Left forelimb (tissue), 1 donor: ENCODE data around the gene LRRC39.

Source experiments
- DNase-seq: peaks from one replicate; pipeline ENCODE4 v3.0.0-alpha.2; 2018; ENCODE audit warnings: low spot score

The LRRC39 gene

GRCh38 chr1:100147875-100148274 is 30.2 kb downstream of the LRRC39 start:
- DNase-seq: no peak

DNA sequence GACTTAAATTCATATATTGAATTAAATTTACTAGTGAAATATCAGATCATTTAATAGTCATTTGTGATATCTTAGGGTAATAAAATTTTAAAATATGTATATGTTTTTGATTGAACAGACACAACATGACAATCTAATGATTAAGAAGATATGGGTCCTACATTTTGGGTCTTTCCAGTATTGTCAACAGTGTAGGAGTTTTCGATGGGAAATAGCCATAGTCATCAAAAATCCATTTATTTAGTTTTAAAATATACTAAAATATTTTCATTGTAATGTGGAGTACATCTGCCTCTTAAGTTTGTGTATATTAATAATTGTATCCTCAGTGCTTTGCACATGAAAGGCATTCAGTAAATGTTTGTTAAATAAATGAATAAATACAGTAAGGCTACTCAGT is 31.1 kb downstream of the LRRC39 start:
- no peak for DNase-seq

DNA sequence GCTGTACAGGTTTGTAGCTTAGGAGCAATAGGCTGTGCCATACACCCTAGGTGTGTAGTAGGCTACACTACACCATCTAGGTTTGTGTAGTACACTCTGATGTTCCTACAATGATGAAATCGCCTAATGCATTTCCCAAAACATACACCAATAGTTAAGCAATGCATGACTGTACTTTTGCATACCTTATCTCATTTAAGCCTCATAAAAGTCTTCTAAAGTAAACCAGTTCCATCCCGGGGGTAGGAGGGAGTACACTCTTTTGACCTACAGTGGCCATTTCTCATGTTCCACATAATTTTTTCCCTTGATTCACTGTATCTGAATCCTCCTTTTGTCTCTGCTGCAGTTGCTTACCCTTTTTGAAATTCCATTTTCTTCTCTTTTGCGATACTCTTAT is 32.9 kb downstream of the LRRC39 start:
- no peak for DNase-seq

DNA sequence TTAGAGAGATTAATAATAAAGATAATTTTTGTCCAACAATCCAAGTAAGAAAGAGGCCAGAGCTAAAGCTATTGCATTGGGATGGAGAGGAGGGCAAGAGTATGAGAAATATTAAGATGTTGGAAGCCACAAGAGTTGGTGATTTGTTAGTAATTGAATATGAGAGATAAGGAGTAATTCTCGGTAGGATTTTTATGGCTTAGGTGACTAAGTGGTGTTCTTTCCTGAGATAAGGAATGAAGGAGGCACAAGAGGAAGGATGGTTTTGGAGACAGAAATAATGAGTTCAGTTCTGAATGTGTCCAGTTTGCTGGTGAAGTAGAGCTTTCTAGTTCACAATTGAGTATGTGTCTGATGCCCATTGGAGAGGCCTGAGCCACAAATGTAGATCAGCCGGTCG is 35.7 kb downstream of the LRRC39 start:
- no peak for DNase-seq

GRCh38 chr1:100141192-100141591 is 36.9 kb downstream of the LRRC39 start:
- no peak for DNase-seq

DNA sequence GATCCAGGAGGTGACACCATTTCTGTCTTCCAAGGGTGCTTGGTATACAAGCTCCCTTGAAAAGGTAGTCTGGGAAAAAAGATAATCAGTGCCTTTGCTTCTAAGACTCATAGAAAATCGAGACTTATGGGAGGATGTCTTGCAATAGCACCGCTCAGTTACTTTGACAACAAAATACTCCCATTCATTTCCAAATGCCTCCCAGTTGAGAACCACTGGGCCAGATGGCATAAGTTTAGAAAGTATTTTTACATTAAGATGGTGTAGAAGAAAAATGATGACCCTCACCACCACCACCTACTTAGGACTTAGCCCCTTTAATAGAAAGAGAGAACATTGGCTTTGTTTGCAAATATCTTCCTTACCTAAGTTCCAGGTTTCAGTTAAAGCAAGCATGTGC is 40.5 kb downstream of the LRRC39 start:
- DNase-seq: no peak

GRCh38 chr1:100134872-100135271 is 43.2 kb downstream of the LRRC39 start:
- DNase-seq: no peak

GRCh38 chr1:100132566-100133477 is 45.2 kb downstream of the LRRC39 start, which contains the start of the genes SASS6 and TRMT13:
SASS6 (minus strand) TSS chr1:100132930; CDS start chr1:100132814, 116 bp downstream.
TRMT13 (plus strand) TSS chr1:100133163; CDS start chr1:100133169, 6 bp downstream.
- peak; percentile 94 for DNase-seq

GRCh38 chr1:100131623-100132022 is 46.4 kb downstream of the LRRC39 start:
- DNase-seq: no peak

DNA sequence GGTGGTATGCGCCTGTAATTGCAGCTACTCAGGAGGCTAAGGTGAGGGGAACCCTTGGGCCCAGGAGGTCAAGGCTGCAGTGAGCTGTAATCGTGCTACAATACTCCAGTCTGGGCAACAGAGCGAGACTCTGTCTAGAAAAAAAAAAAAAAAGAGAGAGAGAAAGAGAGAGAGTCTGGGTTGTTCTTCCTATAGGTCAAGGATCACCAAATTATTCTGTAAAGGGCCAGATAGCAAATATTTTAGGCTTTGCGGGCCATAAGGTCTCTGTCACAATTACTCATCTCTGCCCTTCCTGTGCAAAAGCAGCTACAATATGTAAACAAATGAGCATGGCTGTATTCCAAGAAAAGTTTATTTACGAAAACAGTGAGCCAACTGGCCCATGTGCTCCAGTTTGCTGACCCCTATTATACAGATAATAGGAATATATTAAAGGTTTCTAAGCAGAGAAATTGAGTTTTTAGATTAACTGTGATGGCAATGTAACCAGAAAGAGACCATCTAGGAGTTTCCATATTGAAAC is 47.4 kb downstream of the LRRC39 start:
- DNase-seq: no peak

GRCh38 chr1:100127226-100127625 is 50.8 kb downstream of the LRRC39 start:
- DNase-seq: no peak

- no peak for DNase-seq
Observed at GRCh38 chr1:100122177-100122576, 55.9 kb downstream of the LRRC39 start.

DNA sequence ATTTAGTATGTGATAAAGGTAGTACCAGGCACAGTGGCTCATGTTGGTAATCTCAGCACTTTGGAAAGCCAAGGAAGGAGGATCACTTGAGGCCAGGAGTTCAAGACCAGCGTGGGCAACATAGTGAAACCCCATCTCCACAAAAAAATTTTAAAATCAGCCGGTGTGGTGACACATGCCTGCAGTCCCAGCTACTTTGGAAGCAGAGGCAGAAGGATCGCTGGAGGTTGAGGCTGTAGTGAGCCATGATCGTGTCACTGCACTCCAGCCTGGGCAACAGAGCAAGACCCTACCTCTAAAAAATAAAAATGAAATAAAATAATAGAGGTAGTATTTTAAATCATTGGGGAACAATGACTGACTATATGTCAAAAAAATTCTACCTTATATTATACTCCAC is 62.5 kb downstream of the LRRC39 start:
- DNase-seq: no peak

DNA sequence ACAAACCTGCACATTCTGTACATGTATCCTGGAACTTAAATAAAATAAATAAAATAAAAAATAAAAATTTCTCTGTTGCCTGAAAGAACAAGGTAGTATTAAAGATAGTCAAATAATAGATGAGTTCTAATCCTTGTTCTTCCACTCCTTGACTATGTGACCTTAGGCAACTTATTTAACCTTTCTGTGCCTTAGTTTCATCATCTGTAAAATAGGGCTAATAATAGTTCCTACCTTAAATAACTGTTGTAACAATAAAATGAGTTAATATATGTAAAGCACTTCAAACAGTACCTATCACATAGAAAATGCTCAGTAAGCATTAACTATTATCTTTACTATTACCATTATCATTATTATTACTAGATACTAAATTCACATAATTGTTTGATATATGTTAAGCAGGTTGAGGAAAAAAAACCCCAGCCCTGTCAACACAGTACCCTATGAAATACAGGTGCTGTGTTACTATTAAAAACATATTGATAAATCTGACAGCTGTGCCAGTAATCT is 68.4 kb downstream of the LRRC39 start:
- no peak for DNase-seq

DNA sequence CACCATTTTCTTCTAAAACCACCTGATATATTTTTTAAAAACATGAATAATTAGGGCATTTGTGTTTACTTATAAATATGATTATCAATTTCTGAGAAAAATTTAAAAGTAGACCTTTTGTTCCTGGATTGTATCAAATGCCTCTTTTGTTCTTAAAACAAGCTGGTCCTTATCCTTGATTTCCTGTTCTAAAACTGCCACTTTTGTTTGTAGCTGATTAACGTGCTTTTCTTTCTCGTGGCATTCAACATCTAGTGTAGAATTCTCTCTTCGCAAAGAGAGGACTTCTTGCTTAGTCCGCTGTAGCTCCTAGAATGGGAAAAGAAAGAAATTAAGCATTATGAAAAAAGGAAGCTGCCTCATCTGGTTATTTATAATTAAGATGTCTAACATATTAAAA is 70.4 kb downstream of the LRRC39 start:
- DNase-seq: no peak

DNA sequence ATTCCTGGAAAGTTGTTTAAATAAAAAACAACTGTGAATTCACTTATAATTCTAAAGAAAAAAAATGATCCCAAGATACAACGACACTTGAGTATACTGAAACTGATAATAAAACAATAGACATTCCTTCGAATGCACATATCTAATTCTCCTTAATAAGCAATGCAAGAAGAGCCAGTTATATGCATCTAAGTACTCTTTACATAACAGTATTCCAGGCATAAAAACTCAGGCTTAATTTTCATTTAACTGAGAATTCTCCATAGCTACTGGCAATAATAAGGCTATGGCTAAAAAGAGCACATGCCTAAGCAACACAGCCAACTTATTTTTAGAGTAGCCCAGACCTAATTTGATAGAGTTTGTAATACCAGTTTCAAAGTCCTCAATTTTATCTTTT is 76.5 kb downstream of the LRRC39 start:
- no peak for DNase-seq

DNA sequence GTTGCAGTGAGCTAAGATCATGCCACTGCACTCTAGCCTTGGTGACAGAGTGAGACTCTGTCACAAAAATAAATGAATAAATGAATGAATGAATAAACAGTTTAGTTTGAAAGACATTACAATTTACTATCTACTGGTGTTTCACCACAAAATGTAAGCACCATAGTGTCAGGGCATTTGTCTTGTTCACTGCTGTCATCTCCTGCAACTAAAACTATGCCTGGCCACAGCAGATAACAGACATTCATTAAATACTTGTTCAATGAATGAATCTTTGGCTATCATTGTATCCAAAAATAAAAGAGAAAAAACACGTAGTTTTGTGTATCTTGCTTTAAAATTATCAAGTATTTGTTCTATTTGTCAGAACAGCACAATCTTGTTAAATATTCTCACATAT is 77.9 kb downstream of the LRRC39 start:
- no peak for DNase-seq
